Sciatic nerve (tissue), 2 donors: Measurements from ENCODE around the gene TLCD2. TPM values are rescaled to one million over a fixed set of nuclear protein-coding genes. Genes with fewer than 3 reads are reported as not detected.
A peak's percentile ranks its signal among the peaks of the same experiment; 100 is the strongest.
"Not testable (repeated sequence)": the region's sequence is repeated elsewhere in the genome, so short reads cannot be mapped to it uniquely, and the experiment has no call there.

Source experiments
- ATAC-seq: fragments of 200-7000 bp; cut with Tn5 transposase; one replicate; pipeline ENCODE4 v1.9.1; 2020; ENCODE audit warnings: mild to moderate bottlenecking, moderate library complexity
- DNase-seq: peaks from one replicate; pipeline ENCODE4 v3.0.0-alpha.2; 2020; ENCODE audit warnings: low spot score
- intact Hi-C: fragments of 100-400 bp; cut with DNase I; formaldehyde crosslinking; loops from one replicate; pipeline ENCODE4 v1.14.2; 2022
- total RNA-seq: library from RNA; stranded (reverse); fragmentation: NEBNext Ultra II Directional; extraction: Animal tissue kit (Norgen Biotek cat#: 25700); gene quantifications from one replicate; pipeline ENCODE4 v1.2.1, GENCODE V29; 2021
- donor health status: DM: no; HTN: no; CAD: no.
- donor health status: DM: no; HTN: no; CAD: no.

The TLCD2 gene, protein sequence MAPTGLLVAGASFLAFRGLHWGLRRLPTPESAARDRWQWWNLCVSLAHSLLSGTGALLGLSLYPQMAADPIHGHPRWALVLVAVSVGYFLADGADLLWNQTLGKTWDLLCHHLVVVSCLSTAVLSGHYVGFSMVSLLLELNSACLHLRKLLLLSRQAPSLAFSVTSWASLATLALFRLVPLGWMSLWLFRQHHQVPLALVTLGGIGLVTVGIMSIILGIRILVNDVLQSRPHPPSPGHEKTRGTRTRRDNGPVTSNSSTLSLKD
- 13.6 TPM for total RNA-seq

DNA sequence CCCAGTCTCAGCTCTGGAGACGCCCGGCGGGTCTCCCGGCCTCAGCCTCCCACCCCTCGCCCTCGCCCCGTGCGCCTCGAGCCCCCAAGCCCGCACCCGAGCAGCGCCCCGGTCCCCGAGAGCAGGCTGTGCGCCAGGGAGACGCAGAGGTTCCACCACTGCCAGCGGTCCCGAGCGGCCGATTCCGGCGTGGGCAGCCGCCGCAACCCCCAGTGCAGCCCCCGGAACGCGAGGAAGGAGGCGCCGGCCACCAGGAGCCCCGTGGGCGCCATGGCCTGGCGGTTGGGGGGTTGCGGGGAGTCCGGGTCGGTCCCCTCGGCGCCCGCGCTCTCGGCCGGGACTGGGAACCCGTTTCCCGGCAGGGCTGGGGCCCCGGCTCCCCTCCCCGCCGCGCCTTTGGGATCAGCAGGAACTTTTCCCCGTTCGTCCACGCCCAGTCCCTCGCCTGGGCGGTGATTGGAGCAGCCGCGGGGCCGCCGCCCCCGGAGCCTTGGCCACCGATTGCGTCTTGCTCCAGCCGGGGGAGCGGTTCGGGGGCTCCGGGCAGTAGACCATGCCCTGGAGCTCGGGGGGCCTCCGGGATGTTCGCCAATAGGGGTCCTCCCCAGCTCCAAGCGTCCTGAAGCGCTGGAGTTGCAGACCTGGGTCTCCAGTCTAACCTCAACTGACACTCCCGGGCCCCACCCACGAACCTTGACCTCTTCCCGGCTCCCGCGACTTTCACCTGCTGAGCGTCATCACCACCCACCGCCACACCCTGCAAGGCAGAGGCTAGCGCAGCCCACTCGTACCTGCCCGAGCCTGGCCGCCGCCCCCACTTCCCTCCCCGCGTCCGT, at the start of gene TLCD2:
Gene TLCD2, minus strand, starts transcription at position 407 of the 836 bp plus-strand sequence. Its CDS starts 135 bp downstream, at position 272.
- ATAC-seq (peak; percentile 38), DNase-seq (peak; percentile 85)
- intact Hi-C loops: no loop called here

GRCh38 chr17:1759529-1759928, 49.4 kb upstream of the TLCD2 start:
- DNase-seq: no peak
- ATAC-seq: no peak
- intact Hi-C loops: no loop called here

- DNase-seq (no peak), ATAC-seq (no peak)
- intact Hi-C loops: no loop called here
Observed at GRCh38 chr17:1758807-1759206, 48.6 kb upstream of the TLCD2 start.

- DNase-seq (no peak), ATAC-seq (no peak)
- intact Hi-C loops: no loop called here
Observed at GRCh38 chr17:1755827-1756262, 45.7 kb upstream of the TLCD2 start.

GRCh38 chr17:1755252-1755826, 45.2 kb upstream of the TLCD2 start:
- DNase-seq: no peak
- intact Hi-C loops: no loop called here
- ATAC-seq: peak; percentile 8

DNA sequence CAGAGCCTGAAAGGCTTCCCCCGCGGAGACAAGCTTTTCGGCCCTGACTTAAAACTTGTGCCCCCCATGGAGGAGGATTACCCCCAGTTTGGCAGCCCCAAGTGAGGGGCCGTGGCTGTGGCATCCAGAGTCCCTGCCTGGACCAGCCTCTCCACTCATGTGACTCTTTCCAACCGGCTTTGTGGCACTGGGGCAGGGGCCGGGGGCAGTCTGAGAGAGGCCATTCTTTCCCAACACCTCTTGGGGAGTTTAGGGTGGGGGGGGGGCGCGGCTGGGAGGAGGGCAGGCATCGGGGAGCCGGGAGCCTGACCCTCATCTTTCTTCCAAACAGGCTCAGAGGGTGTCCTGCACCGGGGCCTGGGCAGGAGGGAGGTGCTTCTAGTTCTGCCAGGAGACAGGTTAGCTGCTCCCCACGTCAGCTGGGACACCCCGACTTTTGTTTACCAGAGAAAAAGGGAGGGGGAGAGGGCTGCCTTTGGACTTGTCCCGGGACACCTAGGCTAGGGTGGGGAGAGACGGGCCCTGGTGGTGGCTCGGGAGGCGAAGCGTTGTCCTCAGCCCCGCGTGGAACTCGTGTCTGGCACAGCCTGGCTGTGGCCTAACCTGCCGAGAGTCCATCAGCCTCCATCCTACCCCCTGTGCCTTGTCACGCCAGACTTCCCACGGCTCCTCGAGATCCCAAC, 44.4 kb upstream of the TLCD2 start:
- ATAC-seq (no peak), DNase-seq (no peak)
- intact Hi-C loops: no loop called here

GRCh38 chr17:1753767-1754429, 43.7 kb upstream of the TLCD2 start:
- DNase-seq: no peak
- intact Hi-C loops: no loop called here
- ATAC-seq: no peak

- DNase-seq (no peak), ATAC-seq (peak; percentile 63)
- intact Hi-C loops: no loop called here
Observed at GRCh38 chr17:1752425-1753262, 42.5 kb upstream of the TLCD2 start.

DNA sequence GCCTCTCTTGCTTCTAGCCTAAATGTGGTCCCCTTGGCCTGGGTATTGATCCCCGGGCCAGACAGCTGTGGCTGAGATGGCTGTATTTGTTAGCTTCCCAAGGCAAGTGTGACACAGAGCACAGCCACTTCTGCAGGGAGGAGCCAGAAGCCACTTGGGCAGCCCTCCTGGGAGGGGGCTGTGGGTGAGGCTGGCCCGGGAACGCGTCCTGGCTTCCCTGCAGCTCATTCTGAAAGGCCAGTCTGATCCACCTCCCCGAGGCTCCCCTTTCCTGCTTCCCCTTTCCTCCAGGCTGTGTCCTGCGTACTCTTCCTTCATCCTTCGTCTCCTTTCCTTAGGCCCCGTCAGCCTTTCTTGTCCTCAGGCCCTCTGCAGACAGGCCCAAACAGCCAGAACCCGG, 40.5 kb upstream of the TLCD2 start:
- DNase-seq (no peak), ATAC-seq (no peak)
- intact Hi-C loops: no loop called here

DNA sequence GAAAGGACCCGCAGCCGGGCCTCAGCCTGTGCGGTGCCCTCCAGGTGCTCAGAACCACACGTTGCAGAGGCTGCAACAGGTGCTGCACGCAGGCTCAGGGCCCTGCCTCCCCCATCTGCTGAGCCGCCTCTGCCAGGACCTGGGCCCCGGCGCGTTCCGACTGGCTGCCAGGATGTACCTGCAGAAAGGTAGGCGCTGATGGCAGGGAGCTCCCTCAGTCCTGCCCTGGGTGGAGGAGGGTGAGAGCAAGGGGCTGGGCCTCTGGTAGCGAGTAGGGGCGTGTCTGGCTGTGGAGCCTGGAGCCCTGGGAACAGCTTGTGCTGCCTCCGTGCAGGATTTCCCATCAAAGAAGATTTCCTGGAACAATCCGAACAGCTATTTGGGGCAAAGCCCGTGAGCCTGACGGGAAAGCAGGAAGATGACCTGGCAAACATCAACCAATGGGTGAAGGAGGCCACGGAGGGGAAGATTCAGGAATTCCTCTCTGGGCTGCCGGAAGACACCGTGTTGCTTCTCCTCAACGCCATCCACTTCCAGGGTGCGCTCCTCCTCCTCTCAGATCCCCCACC, 36.9 kb upstream of the TLCD2 start:
- intact Hi-C loops: no loop called here
- peak; percentile 86 for ATAC-seq
- no peak for DNase-seq

- ATAC-seq (no peak), DNase-seq (no peak)
- intact Hi-C loops: no loop called here
Observed at GRCh38 chr17:1745513-1746020, 35.4 kb upstream of the TLCD2 start.

DNA sequence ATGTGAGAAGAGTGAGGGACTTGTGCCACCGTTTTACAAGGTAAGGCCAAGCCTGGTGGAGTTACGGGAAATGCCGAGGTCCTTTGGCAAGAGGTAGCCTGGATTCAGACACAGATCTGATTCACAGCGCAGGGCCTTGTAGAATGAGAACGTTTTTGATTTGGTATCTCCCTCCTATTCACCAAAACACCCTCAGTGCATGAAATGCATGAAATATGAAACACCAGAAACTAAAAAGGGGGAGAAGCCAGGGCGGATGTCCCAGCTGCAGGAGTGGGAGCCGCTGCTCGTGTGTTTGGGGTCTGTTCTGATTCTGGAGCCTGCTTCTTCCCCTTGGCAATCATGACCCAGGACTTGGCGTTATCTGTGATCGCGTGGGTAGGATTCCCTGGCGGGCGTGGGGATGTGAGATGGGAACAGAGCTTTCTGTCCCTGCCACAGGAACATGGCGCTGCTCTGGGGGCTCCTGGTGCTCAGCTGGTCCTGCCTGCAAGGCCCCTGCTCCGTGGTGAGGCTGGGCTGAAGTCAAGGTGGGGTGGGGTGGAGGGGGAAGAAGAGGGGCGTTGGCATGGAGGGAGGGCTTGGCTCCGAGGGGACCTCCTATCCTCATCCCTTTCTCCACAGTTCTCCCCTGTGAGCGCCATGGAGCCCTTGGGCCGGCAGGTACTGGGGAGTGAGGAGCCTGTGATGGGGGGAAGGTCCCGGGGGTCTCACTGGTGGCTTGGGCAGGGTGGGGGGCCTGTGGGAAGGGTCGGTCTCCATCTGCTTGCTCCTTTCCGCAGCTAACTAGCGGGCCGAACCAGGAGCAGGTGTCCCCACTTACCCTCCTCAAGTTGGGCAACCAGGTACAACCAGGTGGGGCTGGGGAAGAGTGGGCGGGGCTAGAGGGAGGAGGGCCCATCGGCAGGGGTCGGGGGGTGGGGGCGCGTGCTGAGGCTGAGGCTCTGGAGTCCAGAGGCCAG, 34.7 kb upstream of the TLCD2 start:
- ATAC-seq: no peak
- DNase-seq: no peak
- intact Hi-C loops: no loop called here

GRCh38 chr17:1743088-1743439, 32.9 kb upstream of the TLCD2 start:
- no peak for ATAC-seq
- intact Hi-C loops: no loop called here

DNA sequence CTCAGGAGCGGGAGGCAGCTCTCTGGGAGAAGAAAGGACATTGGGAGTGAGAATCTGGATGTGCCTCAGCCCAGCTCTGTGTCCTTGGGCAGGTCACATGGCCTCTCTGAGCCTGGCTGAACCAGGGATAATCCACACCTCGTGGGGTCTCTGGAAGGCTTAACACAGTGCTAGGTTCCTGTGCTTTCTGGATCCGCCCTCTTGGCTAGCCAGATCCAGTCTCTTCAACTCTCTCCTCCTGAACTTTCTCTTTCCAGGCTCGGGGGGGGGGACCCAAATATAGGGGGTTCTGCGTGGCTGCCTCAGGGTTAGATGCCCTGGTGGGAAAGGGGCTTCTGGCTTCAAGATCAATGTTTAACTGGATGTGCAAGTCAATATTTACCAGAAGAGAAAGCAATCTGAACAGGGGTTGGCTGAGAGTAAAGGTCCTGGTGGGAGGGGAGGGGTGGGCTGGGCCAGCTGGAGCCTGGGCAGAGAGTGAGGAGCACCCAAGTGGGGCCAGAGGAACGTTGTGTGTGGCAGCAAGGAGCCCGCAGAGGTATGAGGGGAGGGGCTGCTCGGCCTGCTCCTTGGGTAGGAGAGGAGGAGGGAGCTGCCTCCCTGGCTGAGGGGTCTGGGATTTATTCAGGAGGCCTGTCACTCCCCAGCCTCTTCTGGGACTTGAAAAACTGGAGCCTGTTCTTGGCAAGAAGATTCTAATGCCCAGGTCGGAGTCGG, 32.4 kb upstream of the TLCD2 start, which contains the start of gene SERPINF2:
Gene SERPINF2, plus strand, starts transcription at position 501 of the 717 bp plus-strand sequence. CDS start 2,125 bp downstream, outside the sequence.
- DNase-seq (no peak), ATAC-seq (no peak)
- intact Hi-C loops: no loop called here

More at GRCh38 chr17:1743088-1743439, 32.9 kb upstream of the TLCD2 start:
- no peak for DNase-seq

GRCh38 chr17:1741899-1742298, 31.7 kb upstream of the TLCD2 start:
- intact Hi-C loops, DNase-seq, ATAC-seq: not testable (repeated sequence)
